Activated CD4-positive, alpha-beta memory T cell treated with anti-CD3 and anti-CD28 coated beads for 36 hours (primary cell): ENCODE results near the gene ZMYM4. TPM values are rescaled to one million over a fixed set of nuclear protein-coding genes. Genes with fewer than 3 reads are reported as not detected.
A peak's percentile ranks its signal among the peaks of the same experiment; 100 is the strongest.
"Not testable (repeated sequence)": the region's sequence is repeated elsewhere in the genome, so short reads cannot be mapped to it uniquely, and the experiment has no call there.

Experiments used
- CTCF ChIA-PET: fragments of 350-600 bp; sonication (Branson Sonifier 250); formaldehyde crosslinking; loops from one replicate; lab custom pipeline; 2021; ENCODE audit warnings: antibody characterized with exemption, inconsistent platforms; lab: Charles Lee
- POLR2A ChIA-PET: fragments of 350-600 bp; sonication (Branson Sonifier 250); formaldehyde crosslinking; loops from one replicate; lab custom pipeline; 2021; ENCODE audit warnings: antibody characterized with exemption; lab: Charles Lee
- DNase-seq: peaks from one replicate; pipeline ENCODE4 v3.0.0-alpha.2; 2020
- H3K27ac Mint-ChIP-seq: one replicate; pipeline ENCODE4 v1.8.0; 2021; ENCODE audit warnings: mixed read lengths
- H3K27me3 Mint-ChIP-seq: one replicate; pipeline ENCODE4 v1.8.0; 2021; ENCODE audit warnings: mixed read lengths
- H3K36me3 Mint-ChIP-seq: one replicate; pipeline ENCODE4 v1.8.0; 2021; ENCODE audit warnings: mixed read lengths
- H3K4me1 Mint-ChIP-seq: one replicate; pipeline ENCODE4 v1.8.0; 2021; ENCODE audit warnings: low read depth, mixed read lengths
- H3K4me3 Mint-ChIP-seq: one replicate; pipeline ENCODE4 v1.8.0; 2021; ENCODE audit warnings: mild to moderate bottlenecking, mixed read lengths
- H3K9me3 Mint-ChIP-seq: one replicate; pipeline ENCODE4 v1.8.0; 2021; ENCODE audit warnings: mixed read lengths
- intact Hi-C: fragments of 100-400 bp; cut with micrococcal nuclease; formaldehyde crosslinking; loops from one replicate; pipeline ENCODE4 v1.15.1; 2023
- total RNA-seq, 2 experiments: library from RNA; stranded (reverse); gene quantifications; one replicate each; pipeline ENCODE4 v1.2.3, GENCODE V29; 2021

The ZMYM4 gene
- total RNA-seq, result 10 to 100 TPM; 27.2 to 27.4 TPM

DNA sequence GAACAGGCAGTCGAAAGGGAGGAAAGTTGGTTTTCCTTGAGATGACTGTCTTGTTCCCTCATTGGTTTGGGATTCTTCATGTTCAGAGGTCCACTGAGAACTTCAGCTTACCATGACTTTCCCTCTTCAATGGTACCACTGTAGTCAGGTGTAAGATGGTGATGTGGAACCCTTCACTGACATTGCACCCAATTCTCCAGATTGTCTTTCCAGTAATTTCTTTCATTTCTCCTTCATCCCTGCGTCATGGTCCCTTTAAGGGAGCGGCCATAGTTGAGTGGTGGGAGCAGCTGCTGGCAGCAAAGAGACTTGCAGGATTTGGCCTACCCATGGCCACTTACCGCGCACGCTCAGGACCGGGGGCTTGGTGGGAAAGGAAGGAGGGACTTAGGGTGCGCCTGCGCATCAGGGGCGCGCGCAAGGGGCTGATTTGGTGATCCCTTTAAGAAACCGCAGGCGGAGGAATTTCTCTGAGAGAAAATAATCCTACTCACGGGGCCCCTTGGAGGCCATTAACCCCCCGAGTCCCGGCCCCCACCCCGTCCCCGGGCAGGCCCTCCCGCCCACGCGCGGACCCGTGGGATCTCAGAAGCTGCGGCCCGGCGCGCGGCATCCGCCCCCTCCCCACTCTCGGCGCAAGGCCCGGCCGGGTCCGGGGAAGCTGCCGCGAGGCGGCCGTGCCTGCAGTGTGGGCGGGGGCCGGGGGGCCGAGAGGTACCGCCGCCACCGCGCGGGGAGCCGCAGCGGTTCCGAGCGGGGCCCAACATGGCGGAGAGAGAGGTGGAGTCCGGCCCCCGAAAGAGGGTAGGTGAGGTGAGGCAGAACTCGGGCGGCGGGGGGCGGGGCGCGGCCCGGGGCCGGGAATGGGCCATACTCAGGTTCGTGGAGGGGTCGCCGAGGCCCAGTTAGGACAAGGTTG, at the start of gene ZMYM4:
Gene ZMYM4, plus strand, starts transcription at position 428 of the 919 bp plus-strand sequence. Its CDS starts 338 bp downstream, at position 766.
- no peaks in the 10 kb centered on the region for H3K9me3 Mint-ChIP-seq
- CTCF ChIA-PET, result no interaction called here
- intact Hi-C loops, result loop anchor here (2.0 kb wide), 1 partner anchor 76 kb away; the partner anchor contains the start of gene SFPQ
- POLR2A ChIA-PET, result interaction anchor here (0.8 to 1.0 kb wide), 2 partner anchors 87 to 288 kb away, joined by 3 read pairs; no protein-coding TSS in a partner anchor
- H3K27me3 Mint-ChIP-seq, result peaks cover 3% of the 10 kb centered on the region
- peak within 1 kb of the TSS; percentile 90 for H3K27ac Mint-ChIP-seq
- H3K4me1 Mint-ChIP-seq, result peaks cover 27% of the 10 kb centered on the region
- peak within 1 kb of the TSS; percentile 87 for H3K4me3 Mint-ChIP-seq
- DNase-seq, result peak; percentile 94
- H3K36me3 Mint-ChIP-seq, result no peaks in the 10 kb centered on the region

DNA sequence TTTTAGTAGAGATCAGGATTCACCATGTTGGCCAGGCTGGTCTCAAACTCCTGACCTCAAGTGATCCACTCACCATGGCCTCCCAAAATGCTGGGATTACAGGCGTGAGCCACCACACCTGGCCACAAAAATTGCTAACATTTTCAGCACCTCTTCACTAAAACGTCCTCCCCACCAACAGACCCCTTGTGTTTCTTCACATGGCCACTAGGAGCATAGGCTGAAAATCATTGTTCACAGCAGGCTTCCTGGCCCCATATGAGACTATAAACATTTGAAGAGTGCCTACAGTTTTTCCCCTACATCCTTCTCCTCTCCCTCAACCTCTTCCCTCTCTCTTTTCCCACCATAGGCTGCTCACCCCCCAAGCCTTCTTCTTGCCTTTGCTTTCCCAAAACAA, 47.5 kb upstream of the ZMYM4 start:
- peaks cover 2% of the 10 kb centered on the region for H3K27me3 Mint-ChIP-seq
- intact Hi-C loops, result no loop called here

DNA sequence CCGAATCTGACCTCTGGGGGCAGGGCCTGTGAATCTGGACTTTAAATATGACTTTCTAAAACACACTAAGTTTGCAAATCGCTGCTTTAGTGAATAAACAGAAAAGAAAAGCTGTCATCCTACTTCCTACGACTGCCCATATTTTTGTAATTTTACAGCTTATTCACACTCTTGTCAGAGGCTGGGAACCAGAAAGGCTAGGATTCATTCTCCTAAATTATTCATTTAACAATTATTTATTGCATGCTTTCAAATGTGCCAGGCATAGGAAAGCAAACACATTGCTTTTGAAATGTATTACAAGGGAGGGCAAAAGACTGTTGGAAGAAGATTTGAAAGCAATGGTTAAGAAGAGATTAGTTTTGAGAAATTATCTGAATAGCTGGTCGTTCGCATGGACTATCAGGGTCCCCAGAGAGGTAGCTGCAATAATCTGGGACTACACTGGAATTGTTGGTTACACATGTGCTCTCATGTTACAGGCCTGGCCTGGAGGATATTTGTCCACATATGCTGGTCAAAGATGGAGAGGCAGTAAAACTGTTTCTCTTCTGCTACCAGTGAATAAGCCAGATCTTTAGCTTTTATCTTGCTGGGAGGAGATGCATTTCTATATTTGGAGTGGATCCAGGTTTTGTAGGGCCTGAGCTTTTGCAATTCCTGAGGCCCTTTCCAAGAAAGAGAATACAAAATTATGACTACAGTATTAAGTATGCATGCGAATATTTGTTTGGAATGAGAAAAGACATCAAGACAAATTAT, 46.0 kb upstream of the ZMYM4 start:
- no peak overlapping the region for H3K27ac Mint-ChIP-seq
- no peak for DNase-seq
- no peaks in the 10 kb centered on the region for H3K9me3 Mint-ChIP-seq
- no peaks in the 10 kb centered on the region for H3K36me3 Mint-ChIP-seq
- H3K27me3 Mint-ChIP-seq, result peaks cover 5% of the 10 kb centered on the region
- ChIA-PET CTCF (no interaction called here), POLR2A (no interaction called here)
- H3K4me3 Mint-ChIP-seq, result no peak overlapping the region
- H3K4me1 Mint-ChIP-seq, result no peaks in the 10 kb centered on the region
- intact Hi-C loops, result no loop called here

More for the DNA sequence above, 47.5 kb upstream of the ZMYM4 start:
- Mint-ChIP-seq H3K9me3 (no peaks in the 10 kb centered on the region), H3K4me3 (no peak overlapping the region), H3K27ac (no peak overlapping the region), H3K4me1 (no peaks in the 10 kb centered on the region), H3K36me3 (no peaks in the 10 kb centered on the region)
- POLR2A ChIA-PET, result no interaction called here
- peak; percentile 12 for DNase-seq
- CTCF ChIA-PET, result interaction anchor here (0.6 kb wide), 1 partner anchor 22 kb away, joined by 3 read pairs; no protein-coding TSS in a partner anchor

DNA sequence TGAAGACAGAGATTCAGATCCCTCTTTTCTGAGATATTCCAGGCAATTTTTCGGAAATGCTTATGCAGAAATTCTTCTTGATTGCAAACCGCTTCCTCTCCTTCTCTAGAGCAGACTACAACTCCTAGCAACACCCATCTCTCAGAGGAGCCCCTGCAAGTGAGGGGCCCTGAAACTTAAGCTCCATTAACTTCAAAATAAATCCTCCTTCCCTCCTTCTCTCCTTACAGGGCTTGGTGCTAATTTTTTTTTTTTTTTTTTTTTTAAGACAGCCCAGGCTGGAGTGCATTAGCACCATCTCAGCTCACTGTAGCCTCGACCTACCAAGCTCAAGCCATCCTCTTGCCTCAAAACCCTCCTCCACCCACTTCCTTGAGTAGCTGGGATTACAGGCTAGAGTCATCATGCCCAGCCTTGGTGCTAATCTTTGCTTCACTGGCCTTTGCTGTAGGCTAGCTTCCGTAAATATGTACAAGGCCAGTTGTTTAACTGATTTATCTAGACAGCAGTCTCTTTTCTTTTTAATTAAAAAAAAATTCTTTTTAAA, 45.4 kb upstream of the ZMYM4 start:
- intact Hi-C loops, result no loop called here
- no peak for DNase-seq
- CTCF ChIA-PET, result no interaction called here
- Mint-ChIP-seq H3K36me3 (no peaks in the 10 kb centered on the region), H3K4me3 (no peak overlapping the region), H3K9me3 (no peaks in the 10 kb centered on the region), H3K27me3 (peaks cover 4% of the 10 kb centered on the region), H3K27ac (no peak overlapping the region), H3K4me1 (no peaks in the 10 kb centered on the region)
- POLR2A ChIA-PET, result no interaction called here

DNA sequence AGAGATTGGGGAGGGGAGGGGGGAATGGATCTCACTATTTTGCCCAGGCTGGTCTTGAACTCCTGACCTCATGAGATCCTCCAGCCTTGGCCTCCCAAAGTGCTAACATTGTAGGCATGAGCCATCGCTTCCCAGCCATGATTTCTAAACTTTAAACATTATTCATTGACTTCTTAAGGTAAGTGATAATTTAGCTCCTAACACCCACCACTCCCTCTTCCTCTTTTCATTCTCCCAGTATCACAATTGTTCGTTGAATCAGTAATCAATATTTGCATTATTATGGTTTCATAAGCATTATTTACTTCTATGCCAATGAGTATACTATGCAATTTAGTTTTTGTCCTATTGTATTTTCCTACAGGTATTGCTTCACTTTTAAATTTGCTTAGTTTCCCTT, 42.0 kb upstream of the ZMYM4 start:
- Mint-ChIP-seq H3K36me3 (no peaks in the 10 kb centered on the region), H3K4me3 (no peak overlapping the region), H3K27me3 (peaks cover 4% of the 10 kb centered on the region), H3K27ac (no peak overlapping the region), H3K9me3 (no peaks in the 10 kb centered on the region), H3K4me1 (peaks cover 8% of the 10 kb centered on the region)
- CTCF ChIA-PET, result no interaction called here
- POLR2A ChIA-PET, result no interaction called here
- DNase-seq, result no peak
- intact Hi-C loops, result no loop called here

DNA sequence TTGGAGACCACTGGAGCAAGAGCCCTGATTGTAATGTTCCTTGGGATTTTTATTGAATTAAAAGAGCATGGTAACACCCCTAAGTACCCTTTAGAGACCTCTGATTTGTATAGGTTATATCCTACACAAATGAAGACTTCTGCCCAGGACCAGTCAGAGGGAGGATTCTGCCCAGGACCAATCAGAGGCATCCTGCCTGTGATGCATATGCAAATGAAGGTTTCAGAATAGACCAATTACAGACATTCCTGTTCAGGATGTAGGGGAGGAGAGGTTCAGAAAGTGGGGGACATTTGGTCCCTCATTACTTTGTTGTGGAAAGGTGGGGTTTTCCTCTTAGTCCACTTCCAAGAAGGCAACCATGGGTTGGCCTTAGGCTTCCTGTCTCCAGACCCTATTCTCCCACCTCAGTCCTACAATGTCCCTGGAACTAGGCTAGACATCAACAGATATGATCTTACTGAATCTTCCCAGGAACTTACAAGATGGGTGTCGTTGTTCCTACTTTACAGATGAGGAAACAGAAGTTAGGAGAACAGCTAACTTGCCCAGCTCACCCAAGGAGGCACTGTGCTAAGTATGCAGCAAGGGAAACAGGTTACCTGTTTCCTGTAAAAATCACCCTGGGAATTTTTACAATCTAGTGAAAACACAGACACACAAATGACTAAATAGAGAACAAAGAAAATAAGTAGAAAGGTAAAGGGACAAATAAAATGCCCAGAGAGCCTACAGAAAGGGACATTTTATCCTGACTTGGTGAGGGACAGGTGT, 38.7 kb upstream of the ZMYM4 start:
- Mint-ChIP-seq H3K36me3 (no peaks in the 10 kb centered on the region), H3K27ac (no peak overlapping the region), H3K9me3 (no peaks in the 10 kb centered on the region), H3K4me1 (peaks cover 8% of the 10 kb centered on the region), H3K4me3 (no peak overlapping the region), H3K27me3 (peaks cover 4% of the 10 kb centered on the region)
- CTCF ChIA-PET, result no interaction called here
- intact Hi-C loops, result no loop called here
- POLR2A ChIA-PET, result no interaction called here
- DNase-seq, result no peak

DNA sequence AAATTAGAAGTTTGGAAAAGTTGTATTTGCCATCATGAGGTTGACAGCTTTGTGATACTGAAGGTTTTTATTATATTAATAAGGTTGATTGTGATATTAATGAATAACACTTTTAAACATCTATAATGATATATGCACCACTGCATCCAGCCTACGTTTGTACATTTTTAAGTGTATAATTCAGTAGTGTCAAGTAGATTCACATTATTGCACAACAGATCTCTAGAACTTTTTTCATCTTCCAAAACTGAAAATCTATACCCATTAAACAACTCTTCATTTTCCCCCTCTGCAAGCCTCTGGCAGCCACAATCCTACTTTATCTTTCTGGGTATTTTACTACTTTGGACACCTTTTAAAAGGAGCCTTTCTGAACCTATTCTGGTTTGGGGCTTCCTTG, 37.2 kb upstream of the ZMYM4 start:
- Mint-ChIP-seq H3K36me3 (no peaks in the 10 kb centered on the region), H3K27me3 (peaks cover 4% of the 10 kb centered on the region), H3K9me3 (no peaks in the 10 kb centered on the region), H3K4me1 (peaks cover 8% of the 10 kb centered on the region), H3K4me3 (no peak overlapping the region), H3K27ac (no peak overlapping the region)
- ChIA-PET POLR2A (interaction anchor here (0.6 kb wide), 1 partner anchor 350 kb away, joined by 4 read pairs; no protein-coding TSS in a partner anchor), CTCF (interaction anchor here (0.6 kb wide), 1 partner anchor 102 kb away, joined by 4 read pairs; no protein-coding TSS in a partner anchor)
- intact Hi-C loops, result no loop called here
- DNase-seq, result no peak

DNA sequence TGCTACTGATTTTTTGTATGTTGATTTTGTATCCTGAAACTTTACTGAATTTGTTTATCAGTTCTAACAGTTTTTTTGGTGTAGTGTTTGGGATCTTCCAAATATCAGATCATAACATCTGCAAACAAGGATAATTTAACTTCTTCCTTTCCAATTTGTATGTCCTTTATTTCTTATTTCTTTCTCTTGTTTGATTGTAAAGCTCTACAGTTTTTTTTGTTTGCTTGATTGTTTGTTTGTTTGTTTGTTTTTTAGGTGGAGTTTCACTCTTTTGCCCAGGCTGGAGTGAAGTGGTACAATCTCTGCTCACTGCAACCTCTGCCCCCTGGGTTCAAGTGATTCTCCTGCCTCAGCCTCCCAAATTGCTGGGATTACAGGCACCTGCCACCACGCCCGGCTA, 31.7 kb upstream of the ZMYM4 start:
- not testable (repeated sequence) for H3K27ac Mint-ChIP-seq, H3K36me3 Mint-ChIP-seq

DNA sequence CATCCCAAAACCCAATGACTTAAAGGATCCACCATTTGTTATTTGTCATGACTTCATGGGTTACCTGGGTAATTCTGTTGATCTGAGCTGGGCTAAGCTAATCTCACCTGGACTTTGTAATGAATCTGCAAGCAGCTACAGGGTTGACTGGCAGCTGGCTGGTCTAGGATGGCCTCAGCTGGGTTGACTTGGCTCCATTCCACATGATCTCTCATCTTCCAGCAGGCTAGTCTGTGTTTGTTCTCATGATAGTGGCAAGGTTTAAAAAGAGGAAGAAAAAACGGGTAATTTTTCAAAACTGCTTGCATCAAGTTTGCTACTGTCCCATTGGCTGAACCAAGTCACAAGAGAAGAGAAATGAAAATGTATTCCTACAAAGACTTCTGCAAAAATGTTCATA, 24.8 kb upstream of the ZMYM4 start:
- H3K36me3 Mint-ChIP-seq, result no peaks in the 10 kb centered on the region
- H3K4me1 Mint-ChIP-seq, result no peaks in the 10 kb centered on the region
- H3K9me3 Mint-ChIP-seq, result no peaks in the 10 kb centered on the region
- no peak for DNase-seq
- no peak overlapping the region for H3K27ac Mint-ChIP-seq
- H3K4me3 Mint-ChIP-seq, result no peak overlapping the region
- intact Hi-C loops, result no loop called here
- POLR2A ChIA-PET, result no interaction called here
- CTCF ChIA-PET, result no interaction called here
- H3K27me3 Mint-ChIP-seq, result no peaks in the 10 kb centered on the region

More for the DNA sequence above, 31.7 kb upstream of the ZMYM4 start:
- H3K27me3 Mint-ChIP-seq, H3K9me3 Mint-ChIP-seq, H3K4me1 Mint-ChIP-seq, POLR2A ChIA-PET, intact Hi-C loops, CTCF ChIA-PET, DNase-seq, H3K4me3 Mint-ChIP-seq: not testable (repeated sequence)

DNA sequence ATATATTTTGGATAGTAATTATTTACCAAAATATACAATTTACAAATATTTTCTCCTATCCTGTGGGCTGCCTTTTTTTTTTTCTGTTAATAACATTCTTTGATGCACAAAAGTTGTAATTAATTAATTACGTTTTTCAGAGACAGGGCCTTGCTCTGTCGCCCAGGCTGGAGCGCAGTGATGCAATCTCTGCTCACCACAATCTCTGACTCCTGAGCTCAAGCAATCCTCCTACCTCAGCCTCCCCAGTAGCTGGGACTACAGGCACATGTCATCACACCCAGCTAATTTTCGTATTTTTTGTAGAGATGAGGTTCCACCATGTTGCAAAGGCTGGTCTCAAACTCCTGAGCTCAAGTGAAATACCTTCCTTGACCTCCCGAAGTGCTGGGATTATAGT, 21.3 kb upstream of the ZMYM4 start:
- Mint-ChIP-seq H3K4me1 (no peaks in the 10 kb centered on the region), H3K9me3 (no peaks in the 10 kb centered on the region), H3K27ac (no peak overlapping the region), H3K36me3 (no peaks in the 10 kb centered on the region), H3K27me3 (no peaks in the 10 kb centered on the region), H3K4me3 (no peak overlapping the region)
- POLR2A ChIA-PET, result no interaction called here
- CTCF ChIA-PET, result interaction anchor here (0.6 kb wide), 1 partner anchor 389 kb away, joined by 4 read pairs; no protein-coding TSS in a partner anchor
- intact Hi-C loops, result no loop called here
- DNase-seq, result no peak

DNA sequence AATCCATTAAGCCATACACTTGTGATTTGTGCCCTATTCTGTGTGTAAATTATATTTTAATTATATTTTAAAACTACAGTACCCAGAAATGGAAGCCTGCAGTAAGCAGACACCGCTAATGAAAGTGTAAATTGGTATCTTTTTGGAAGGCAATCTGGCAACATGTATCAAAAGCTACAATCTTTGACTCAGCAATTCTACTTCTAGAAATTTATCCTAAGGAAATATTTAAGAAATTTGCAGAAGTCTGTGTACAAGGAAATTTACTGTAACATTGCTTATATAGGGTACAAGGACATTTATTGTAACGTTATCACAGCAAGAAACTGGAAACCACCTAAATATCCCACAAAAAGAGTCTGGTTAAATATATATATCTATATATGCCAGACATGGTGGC, 14.6 kb upstream of the ZMYM4 start:
- Mint-ChIP-seq H3K4me1 (no peaks in the 10 kb centered on the region), H3K4me3 (no peak overlapping the region), H3K36me3 (no peaks in the 10 kb centered on the region), H3K9me3 (no peaks in the 10 kb centered on the region), H3K27ac (no peak overlapping the region), H3K27me3 (peaks cover 3% of the 10 kb centered on the region)
- intact Hi-C loops, result no loop called here
- ChIA-PET POLR2A (no interaction called here), CTCF (no interaction called here)
- DNase-seq, result no peak
